Duodenal mucosa (tissue), 2 donors: ENCODE measurements around the gene RNF126.
"Not testable (repeated sequence)": the region's sequence is repeated elsewhere in the genome, so short reads cannot be mapped to it uniquely, and the experiment has no call there.

Source experiments
- H3K27ac ChIP-seq: one replicate; pipeline ENCODE4 v1.7.0; 2013; ENCODE audit warnings: low read depth, low read length
- H3K27me3 ChIP-seq, 2 donors: one replicate each; pipeline ENCODE4 v1.7.0; 2013; ENCODE audit warnings: low read length in 2 of 2, control low read depth in 1 of 2; ENCODE audit not compliant: insufficient read depth in 2 of 2, control insufficient read depth in 1 of 2
- H3K36me3 ChIP-seq, 2 donors: one replicate each; pipeline ENCODE4 v1.7.0; 2013; ENCODE audit warnings: low read length in 2 of 2, control low read depth in 1 of 2; ENCODE audit not compliant: insufficient read depth in 2 of 2, control insufficient read depth in 1 of 2
- H3K4me1 ChIP-seq, 2 donors: one replicate each; pipeline ENCODE4 v1.7.0; 2013; ENCODE audit warnings: low read length in 2 of 2, control low read depth in 1 of 2; ENCODE audit not compliant: insufficient read depth in 2 of 2, control insufficient read depth in 1 of 2
- H3K4me3 ChIP-seq, 2 donors: one replicate each; pipeline ENCODE4 v1.7.0; 2013; ENCODE audit warnings: low read length in 2 of 2, low read depth in 1 of 2
- H3K9ac ChIP-seq, 2 donors: one replicate each; pipeline ENCODE4 v1.7.0; 2013; ENCODE audit warnings: low read length in 2 of 2, low read depth in 1 of 2
- H3K9me3 ChIP-seq, 2 donors: one replicate each; pipeline ENCODE4 v1.7.0; 2013; ENCODE audit warnings: low read length in 2 of 2, control low read depth in 1 of 2; ENCODE audit not compliant: control insufficient read depth in 1 of 2

RNF126 gene

GRCh38 chr19:625257-625656 is 37.8 kb downstream of the RNF126 start:
- Histone ChIP-seq H3K4me1 (no peaks in the 10 kb centered on the region), H3K36me3 (peaks cover 6 to 50% of the 10 kb centered on the region in 2 donors), H3K9me3 (no peaks in the 10 kb centered on the region), H3K27ac (no peak overlapping the region), H3K4me3 (no peak overlapping the region), H3K9ac (no peak overlapping the region), H3K27me3 (no peaks in the 10 kb centered on the region)

- Histone ChIP-seq H3K4me3 (no peak overlapping the region), H3K9me3 (no peaks in the 10 kb centered on the region), H3K27ac (no peak overlapping the region), H3K9ac (no peak overlapping the region), H3K27me3 (no peaks in the 10 kb centered on the region), H3K4me1 (no peaks in the 10 kb centered on the region), H3K36me3 (peaks cover 9 to 52% of the 10 kb centered on the region in 2 donors)
Measured at GRCh38 chr19:624433-625109, 38.4 kb downstream of the RNF126 start.

- H3K4me1 ChIP-seq: no peaks in the 10 kb centered on the region
- H3K36me3 ChIP-seq: peaks cover 12 to 56% of the 10 kb centered on the region in 2 donors
- H3K4me3 ChIP-seq: no peak overlapping the region
- no peaks in the 10 kb centered on the region for H3K27me3 ChIP-seq
- H3K27ac ChIP-seq: no peak overlapping the region
- H3K9me3 ChIP-seq: no peaks in the 10 kb centered on the region
- H3K9ac ChIP-seq: no peak overlapping the region
Measured at GRCh38 chr19:623974-624373, 39.0 kb downstream of the RNF126 start.

- Histone ChIP-seq H3K27me3 (no peaks in the 10 kb centered on the region), H3K4me1 (no peaks in the 10 kb centered on the region), H3K9me3 (no peaks in the 10 kb centered on the region), H3K4me3 (no peak overlapping the region), H3K36me3 (peaks cover 18 to 57% of the 10 kb centered on the region in 2 donors), H3K9ac (no peak overlapping the region), H3K27ac (no peak overlapping the region)
Measured at GRCh38 chr19:623175-623916, 39.7 kb downstream of the RNF126 start.

DNA sequence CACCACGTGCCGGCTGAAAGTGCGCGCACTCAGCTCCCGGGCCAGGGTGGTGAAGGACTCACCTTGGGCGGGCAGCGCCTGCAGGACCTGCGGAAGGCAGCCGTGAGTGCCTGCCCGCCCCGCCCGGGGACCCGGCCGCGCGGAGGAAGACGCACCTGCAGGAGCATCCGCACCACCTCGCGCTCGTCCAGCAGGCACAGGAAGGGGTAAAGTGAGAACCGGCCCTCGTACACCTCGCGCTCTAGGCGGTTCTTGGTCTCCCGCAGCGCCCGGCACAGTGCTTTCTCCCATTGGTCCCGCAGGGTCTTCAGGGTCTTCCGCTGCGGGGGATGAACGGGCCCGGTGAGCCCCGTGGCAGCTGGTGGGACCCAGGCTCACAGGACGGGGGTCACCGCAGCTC is 40.3 kb downstream of the RNF126 start:
- Histone ChIP-seq H3K4me3 (no peak overlapping the region), H3K9me3 (no peaks in the 10 kb centered on the region), H3K36me3 (peaks cover 18 to 58% of the 10 kb centered on the region in 2 donors)

GRCh38 chr19:621819-622218 is 41.2 kb downstream of the RNF126 start:
- H3K36me3 ChIP-seq: peaks cover 18 to 58% of the 10 kb centered on the region in 2 donors
- H3K9me3 ChIP-seq: no peaks in the 10 kb centered on the region
- H3K27me3 ChIP-seq: no peaks in the 10 kb centered on the region
- no peak overlapping the region for H3K9ac ChIP-seq
- H3K4me1 ChIP-seq: no peaks in the 10 kb centered on the region
- H3K27ac ChIP-seq: no peak overlapping the region
- H3K4me3 ChIP-seq: no peak overlapping the region

More for the DNA sequence above, 40.3 kb downstream of the RNF126 start:
- Histone ChIP-seq H3K4me1 (no peaks in the 10 kb centered on the region), H3K9ac (no peak overlapping the region), H3K27me3 (no peaks in the 10 kb centered on the region), H3K27ac (no peak overlapping the region)

GRCh38 chr19:621191-621590 is 41.8 kb downstream of the RNF126 start:
- not testable (repeated sequence) for H3K27me3 ChIP-seq, H3K9me3 ChIP-seq, H3K4me1 ChIP-seq, H3K9ac ChIP-seq, H3K27ac ChIP-seq, H3K4me3 ChIP-seq
- H3K36me3 ChIP-seq: peaks cover 18 to 58% of the 10 kb centered on the region in 2 donors

- Histone ChIP-seq H3K36me3 (peaks cover 17 to 52% of the 10 kb centered on the region in 2 donors), H3K4me1 (no peaks in the 10 kb centered on the region), H3K9ac (no peak overlapping the region), H3K27ac (no peak overlapping the region), H3K4me3 (no peak overlapping the region), H3K27me3 (no peaks in the 10 kb centered on the region), H3K9me3 (no peaks in the 10 kb centered on the region)
Measured at GRCh38 chr19:620166-620862, 42.7 kb downstream of the RNF126 start.

GRCh38 chr19:619286-620002 is 43.6 kb downstream of the RNF126 start:
- Histone ChIP-seq H3K4me3 (no peak overlapping the region), H3K9ac (no peak overlapping the region), H3K27me3 (no peaks in the 10 kb centered on the region), H3K9me3 (no peaks in the 10 kb centered on the region), H3K27ac (no peak overlapping the region), H3K36me3 (peaks cover 14 to 44% of the 10 kb centered on the region in 2 donors), H3K4me1 (no peaks in the 10 kb centered on the region)
